Left kidney (tissue), 8 donors: ENCODE data around the gene WBP2. TPM values are rescaled to one million over a fixed set of nuclear protein-coding genes. Genes with fewer than 3 reads are reported as not detected.
A peak's percentile ranks its signal among the peaks of the same experiment; 100 is the strongest.

Experiments used
- DNase-seq: peaks from one replicate; pipeline ENCODE4 v3.0.0-alpha.2; 2013
- long read RNA-seq, 8 donors: transcript quantifications; one replicate each; lab custom pipeline, GENCODE V29; 2026
- polyA plus RNA-seq: library from polyadenylated mRNA; unstranded; fragments of 120-200 nt; gene quantifications from one replicate; pipeline ENCODE4 v1.2.1, GENCODE V29; 2013; ENCODE audit not compliant: insufficient read length

WBP2 gene
- polyA plus RNA-seq, result 75.9 TPM
- long read RNA-seq, donor 1, transcript WBP2-209 (4 exons, 747 nt), result minor isoform, 11 of 83 reads
- long read RNA-seq, donor 1, transcript WBP2-201 (8 exons, 1,944 nt), result major isoform, 28 of 83 reads
- long read RNA-seq, donor 1, partial matches to known transcripts, result 44 of 83 reads
- long read RNA-seq, donor 1, other reads (novel, unspliced or antisense), result 0 of 83 reads
- long read RNA-seq, donor 2, transcript WBP2-201 (8 exons, 1,944 nt), result major isoform, 19 of 34 reads
- long read RNA-seq, donor 2, partial matches to known transcripts, result 9 of 34 reads
- long read RNA-seq, donor 2, other reads (novel, unspliced or antisense), result 0 of 34 reads
- long read RNA-seq, donor 3, transcript WBP2-201 (8 exons, 1,944 nt), result major isoform, 13 of 32 reads
- long read RNA-seq, donor 3, partial matches to known transcripts, result 12 of 32 reads
- long read RNA-seq, donor 3, other reads (novel, unspliced or antisense), result 0 of 32 reads
- long read RNA-seq, donor 4, partial matches to known transcripts, result 0 of 3 reads
- long read RNA-seq, donor 4, other reads (novel, unspliced or antisense), result 0 of 3 reads
- long read RNA-seq, donor 5, transcript WBP2-201 (8 exons, 1,944 nt), result major isoform, 29 of 41 reads
- long read RNA-seq, donor 5, partial matches to known transcripts, result 7 of 41 reads
- long read RNA-seq, donor 5, other reads (novel, unspliced or antisense), result 0 of 41 reads
- long read RNA-seq, donor 6, transcript WBP2-201 (8 exons, 1,944 nt), result major isoform, 17 of 30 reads
- long read RNA-seq, donor 6, partial matches to known transcripts, result 8 of 30 reads
- long read RNA-seq, donor 6, other reads (novel, unspliced or antisense), result 0 of 30 reads
- long read RNA-seq, donor 7, transcript WBP2-209 (4 exons, 747 nt), result minor isoform, 7 of 65 reads
- long read RNA-seq, donor 7, transcript WBP2-201 (8 exons, 1,944 nt), result major isoform, 30 of 65 reads
- long read RNA-seq, donor 7, partial matches to known transcripts, result 26 of 65 reads
- long read RNA-seq, donor 7, other reads (novel, unspliced or antisense), result 0 of 65 reads
- long read RNA-seq, donor 8, transcript WBP2-201 (8 exons, 1,944 nt), result major isoform, 9 of 12 reads
- long read RNA-seq, donor 8, partial matches to known transcripts, result 0 of 12 reads
- long read RNA-seq, donor 8, other reads (novel, unspliced or antisense), result 0 of 12 reads

DNA sequence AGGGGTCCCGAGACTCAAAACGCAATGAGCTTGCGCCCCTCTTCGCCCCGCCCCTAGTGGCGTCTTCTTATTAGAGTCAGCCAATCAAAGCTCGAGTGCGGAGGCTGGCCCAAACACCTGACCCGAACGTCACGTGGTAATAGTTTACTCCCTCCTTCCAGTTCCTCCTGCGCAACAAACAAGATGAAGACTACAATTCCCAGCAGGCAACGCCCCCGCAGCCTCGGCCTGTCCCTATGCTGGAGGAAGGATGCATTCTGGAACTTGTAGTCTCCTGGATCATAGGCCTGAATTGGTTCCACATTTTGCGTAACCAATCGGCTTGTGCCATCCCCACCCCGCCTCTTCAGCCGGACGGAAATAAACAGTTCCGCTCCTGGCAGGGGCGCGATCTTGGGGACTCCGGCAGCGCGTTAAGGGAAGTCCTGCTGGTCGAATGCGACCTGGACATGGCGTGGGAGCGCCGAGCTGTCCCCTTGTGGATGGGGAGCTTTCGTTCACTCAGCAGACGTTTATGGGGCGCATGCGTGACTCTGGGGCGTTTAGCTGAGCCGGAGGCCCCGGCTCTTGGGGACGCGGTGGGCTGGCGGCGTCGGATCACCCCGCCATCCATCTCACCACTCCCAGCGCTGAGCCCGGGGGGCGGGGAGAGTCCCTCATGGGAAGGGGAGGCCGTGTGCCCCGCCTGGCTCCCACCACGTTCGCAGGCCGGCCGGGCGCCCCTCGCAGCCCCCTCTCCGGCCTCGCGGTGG lies at the start of gene WBP2:
TSS of gene WBP2 (minus strand) at position 26 of the 752 bp plus-strand sequence. CDS start 38 bp downstream, outside the sequence.
- DNase-seq, result peak; percentile 100

DNA sequence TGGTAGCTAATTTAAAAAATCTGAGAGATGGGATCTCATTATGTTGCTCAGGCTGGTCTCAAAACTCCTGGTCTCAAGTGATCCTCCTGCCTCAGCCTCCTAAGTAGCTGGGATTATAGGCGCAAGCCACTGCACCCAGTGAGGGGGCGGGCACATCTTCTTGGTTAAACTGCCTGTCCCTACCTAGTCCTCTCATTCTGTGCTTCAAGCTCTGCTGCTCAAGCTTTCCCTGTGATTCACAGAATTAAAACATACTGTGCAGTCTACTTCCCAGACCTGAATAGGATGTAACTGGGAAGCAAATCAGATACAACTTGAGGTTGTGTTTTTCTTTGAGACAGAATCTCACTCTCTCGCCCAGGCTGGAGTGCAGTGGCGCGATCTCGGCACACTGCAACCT lies 47.3 kb upstream of the WBP2 start:
- DNase-seq, result no peak

DNA sequence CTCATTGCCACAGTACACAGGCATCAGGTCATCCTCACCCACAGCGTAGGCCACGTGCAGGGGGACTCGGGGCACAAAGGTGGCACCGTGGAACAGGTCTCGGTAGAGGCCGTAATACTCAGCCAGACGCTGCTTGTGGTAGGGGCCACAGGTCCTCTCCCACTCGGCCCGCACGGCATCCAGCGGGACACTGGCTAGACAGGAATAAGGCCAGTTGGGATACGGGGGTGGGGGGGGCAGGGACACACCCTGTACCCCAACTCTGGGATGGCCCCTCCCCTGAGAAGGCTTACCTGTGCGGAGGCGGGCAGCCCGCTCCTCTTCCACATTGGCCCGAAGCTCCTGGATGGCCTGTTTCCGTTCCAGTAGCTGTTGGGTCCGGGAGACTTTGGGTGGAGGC lies 46.6 kb upstream of the WBP2 start:
- DNase-seq, result no peak

DNA sequence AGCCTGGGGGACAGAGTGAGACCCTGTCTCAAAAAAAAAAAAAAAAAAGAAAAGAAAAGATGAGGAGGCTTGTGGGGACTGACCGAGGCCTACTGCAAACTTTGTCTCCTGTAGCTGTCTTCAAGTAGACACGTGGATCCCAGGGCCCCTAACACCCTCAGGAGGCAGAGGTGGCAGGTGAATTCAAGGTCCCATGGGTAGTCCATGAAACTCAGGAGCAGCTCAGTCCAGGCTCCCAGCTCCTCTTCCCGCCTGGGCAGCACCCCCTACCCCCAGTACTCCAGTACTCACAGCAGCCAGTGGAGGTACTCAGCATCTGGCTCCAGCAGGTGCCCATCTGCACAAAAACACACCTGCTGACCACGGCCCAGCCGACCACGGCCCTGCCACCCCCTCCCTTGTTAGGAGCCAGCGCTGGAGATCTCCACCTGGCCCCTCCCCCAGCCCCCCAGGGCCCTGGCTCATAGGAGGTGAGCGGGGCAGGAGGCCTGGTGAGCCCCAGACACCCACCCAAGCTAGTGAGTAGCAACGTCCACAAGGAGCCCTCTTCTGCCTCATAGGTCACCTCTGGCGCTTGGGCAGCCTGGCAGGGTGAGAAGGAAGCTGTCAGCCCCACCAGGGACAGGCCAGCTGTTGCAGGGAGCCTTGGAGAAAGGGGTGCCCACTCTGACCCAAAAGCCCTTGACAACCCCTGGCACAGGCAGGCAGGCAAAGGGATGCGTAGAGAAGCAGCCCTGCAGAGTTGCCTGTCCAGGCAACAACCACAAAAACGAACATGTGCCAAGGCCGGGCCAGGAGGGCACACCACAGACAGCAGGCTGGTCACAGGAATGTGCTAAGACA lies 45.8 kb upstream of the WBP2 start:
- no peak for DNase-seq

DNA sequence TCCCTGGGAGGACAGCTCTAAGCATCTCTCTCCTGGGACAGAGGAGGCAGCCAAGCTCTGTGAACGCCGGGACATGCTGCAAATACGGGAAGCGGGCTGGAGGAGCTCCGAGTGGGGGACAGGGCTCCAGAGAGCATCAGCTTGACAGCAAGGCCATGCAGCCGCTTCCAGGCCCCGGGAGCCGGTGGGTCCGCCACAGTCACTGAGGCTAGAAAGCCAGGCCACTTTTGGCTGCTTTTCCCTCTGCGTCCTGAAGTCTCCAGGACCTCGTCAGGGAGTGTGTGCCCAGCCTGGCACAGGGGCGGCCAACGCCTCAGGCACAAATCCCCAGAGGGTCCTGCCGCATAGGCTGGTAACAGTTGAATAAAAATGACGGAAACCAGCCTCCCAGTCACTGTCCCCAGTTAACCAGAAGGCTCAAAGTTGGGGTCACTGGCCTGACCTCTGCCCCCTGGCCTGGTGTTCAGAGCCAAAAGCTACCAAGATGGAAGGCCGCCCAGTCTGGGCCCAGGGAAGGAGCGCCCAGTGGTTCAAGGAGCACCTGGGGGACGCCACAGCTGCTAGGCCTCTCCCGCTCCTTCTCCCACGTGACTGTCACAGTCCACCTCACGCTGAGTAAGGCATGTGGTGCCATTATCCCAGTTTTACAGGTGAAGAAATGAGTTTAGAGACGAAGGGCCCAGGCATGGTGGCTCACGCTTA lies 44.8 kb upstream of the WBP2 start:
- DNase-seq, result no peak

DNA sequence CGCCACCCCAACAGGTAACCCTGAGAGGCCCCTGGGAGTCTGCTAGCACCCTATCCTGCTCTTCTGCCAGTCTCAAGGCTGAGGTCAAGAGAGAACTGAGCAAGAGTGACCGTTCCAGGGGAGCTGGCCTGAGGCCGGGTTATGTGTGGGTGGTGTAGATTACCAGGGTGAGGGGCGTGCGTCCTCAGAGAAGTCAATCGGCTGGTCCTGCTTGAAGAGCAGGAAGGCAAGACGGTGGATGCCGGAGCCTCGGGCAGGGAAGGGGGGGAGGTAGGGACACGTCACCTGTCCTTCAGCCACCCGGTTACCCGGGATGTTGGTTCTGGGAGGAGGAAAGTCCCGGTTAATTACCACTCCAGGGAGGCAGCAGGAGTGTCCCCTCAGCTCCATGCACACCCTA lies 44.2 kb upstream of the WBP2 start:
- no peak for DNase-seq

DNA sequence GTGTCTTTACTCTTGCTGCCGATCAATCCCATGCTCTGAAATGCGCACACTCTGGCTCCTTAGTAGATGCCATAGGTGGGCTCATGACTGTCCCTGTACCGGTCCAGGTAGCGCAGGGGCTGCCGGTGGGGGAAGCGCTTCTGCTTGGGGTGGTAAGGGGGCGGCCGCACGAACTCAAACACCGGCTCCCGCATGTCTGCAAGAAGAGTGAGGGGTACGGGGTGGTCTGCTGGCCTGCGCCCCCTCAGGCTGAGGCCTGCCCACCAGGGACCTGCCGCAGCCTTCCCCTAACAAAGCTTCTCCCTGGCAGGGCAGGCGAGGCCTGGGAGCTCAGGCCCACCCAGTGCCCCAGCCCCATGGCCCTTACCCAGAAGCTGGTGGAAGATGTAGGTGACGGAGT lies 43.7 kb upstream of the WBP2 start:
- DNase-seq, result no peak

DNA sequence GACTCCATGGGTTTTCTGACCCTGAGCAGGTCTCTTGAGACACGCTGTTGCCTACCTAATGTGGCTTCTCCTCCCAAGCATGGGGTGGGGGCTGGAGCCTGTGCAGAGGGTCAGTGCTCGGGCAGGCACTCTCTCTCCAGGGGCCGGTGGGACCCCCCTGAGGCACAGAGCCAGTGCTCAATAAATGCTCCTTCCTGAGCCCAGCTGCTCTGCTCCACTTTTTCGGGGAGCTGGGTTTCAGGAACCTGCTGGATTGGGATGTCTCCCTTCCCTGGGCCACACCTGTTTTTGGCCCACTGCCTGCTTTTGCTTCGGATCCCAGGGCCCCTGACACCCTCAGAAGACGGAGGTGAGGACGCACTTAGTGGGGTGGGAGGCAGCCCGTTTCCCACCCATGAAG lies 42.9 kb upstream of the WBP2 start:
- DNase-seq, result no peak

DNA sequence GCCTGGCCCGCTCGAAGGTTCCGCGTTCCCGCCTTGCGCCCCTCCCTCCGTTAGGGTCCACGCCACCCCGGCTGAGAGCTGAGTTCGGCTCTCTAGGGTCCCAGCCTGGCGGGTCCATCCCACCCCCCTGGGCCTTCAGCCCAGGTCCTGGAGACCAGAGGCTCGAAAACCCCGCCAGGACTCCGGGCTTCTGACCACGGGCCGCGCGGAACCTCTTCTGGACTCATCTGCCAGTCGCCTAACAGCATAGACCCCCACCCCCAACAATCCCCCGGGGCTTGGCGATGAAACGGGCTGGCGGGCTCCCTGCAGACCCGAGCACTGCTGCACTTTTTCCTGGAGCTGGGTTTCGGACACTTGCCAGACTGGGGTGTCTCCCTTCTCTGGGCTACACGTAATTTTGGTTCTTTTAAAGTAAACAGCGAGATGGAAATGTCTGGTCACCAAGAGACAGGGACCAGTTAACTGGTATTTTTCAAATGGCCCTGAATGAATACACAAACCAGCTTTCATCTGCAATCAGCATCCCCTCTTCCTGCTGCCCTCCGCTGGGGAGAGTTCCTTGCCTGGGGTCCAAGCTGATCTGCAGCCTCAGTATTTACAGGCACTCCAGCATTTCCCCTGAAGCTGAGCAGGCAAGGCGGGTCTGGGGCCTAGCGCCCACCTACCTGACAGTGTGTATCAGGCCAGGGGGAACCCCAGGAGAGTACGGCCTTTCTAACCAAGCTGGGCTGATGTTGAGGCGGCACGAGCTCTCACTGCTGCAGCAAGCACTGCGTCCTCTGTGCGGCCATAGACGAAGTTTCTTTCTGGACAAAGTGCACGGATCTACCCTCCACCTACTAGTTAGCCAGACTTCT lies 42.3 kb upstream of the WBP2 start:
- no peak for DNase-seq

DNA sequence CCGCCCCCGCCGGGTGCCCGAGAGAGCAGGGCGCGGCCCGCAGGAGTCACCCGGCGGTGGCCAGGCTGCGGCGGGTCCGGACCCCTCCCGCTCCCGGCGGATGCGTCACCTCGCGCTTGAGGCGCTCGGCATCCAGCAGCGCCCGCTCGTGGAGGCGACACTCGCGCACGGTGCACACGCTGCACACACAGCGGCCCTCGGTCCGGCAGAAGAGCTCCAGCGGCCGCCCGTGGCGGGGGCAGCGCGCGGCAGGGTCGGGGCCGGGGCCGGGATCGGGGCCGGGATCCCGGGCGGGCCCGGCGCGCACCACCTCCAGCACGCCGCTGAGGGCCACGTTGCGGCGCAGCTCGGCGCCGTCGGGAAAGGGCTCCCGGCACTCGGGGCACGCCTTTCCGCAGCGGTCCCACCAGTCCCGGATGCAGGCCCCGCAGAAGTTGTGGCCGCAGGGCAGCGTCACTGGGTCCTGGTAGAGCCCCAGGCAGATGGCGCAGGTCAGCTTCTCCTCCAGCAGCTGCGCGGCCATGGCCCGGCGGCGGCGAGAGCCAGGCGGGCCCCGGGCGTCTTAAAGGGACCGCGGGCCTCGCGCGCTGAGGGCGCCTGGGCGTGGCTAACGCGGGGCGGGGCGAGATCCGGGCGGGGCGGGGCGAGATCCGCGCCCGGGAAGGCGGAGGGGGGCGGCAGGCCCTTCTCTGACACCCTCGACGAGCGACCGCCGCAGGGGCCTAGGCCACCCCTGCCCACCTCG lies 41.5 kb upstream of the WBP2 start, which contains the start of gene TRIM65:
TSS of gene TRIM65 (minus strand) at position 537 of the 745 bp plus-strand sequence. CDS start at position 523, 14 bp downstream.
- no peak for DNase-seq

DNA sequence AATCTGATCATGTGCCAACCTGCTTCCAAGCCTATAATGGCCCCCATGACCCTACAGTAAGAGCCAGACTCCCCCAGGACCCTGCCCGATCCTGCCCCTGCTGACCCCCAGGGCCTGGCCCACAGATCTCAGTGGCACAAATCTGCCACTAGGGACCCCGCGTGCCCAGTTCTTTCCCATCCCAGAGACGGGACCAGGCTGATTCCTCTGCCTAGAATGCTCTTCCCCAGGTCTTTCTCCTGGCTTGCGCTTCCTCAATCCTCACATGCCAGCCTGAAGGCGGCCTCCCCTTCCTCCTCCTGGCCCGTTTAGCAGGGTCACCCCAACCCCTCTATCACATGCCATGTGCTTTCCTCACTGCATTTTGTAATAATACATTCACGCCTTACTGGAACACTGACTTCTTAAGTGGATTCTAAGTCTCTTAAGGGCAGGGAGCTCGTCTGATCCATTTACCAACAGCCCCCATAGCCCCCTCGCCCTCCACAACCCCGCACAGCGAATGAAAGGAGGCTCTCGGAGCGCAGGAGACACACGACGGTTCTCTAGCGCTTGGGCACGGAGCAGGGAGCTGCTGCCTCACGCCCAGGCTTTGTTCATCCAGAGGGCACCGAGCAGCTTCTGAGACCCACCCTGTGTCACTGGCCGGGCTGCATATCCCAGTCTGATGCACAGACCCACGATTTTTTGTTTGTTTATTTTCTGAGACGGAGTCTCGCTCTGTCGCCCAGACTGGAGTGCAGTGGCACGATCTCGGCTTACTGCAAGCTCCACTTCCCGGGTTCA lies 40.4 kb upstream of the WBP2 start:
- no peak for DNase-seq

DNA sequence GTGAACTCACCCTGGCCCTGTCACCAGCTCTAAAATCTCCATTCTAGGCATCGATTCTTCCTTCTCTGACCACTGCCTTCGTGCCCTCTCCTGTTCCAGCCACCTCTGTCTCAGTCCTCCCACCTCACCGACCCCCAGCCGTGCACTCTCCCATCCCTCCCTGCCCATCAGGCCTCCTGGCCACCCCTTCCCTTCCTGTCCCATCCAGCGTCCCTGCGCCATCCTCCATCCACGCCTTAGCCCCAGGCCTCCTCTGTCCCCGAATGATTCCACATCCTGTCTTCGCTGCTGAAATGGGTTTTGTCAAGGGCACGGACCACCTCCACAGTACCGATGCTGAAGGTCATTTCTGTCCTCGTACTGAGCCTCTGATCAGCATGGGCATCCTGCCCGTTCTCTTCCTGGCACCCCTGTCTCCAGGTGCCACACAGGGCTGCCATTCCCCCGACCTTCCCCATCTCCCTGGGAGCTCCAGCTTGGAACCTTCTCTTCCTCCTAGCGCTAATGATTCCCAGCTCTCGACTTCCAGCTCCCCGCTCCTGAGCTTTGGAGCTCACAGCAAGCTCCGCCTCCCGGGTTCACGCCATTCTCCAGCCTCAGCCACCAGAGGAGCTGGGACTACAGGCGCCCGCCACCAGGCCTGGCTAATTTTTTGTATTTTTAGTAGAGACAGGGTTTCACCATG lies 39.1 kb upstream of the WBP2 start:
- no peak for DNase-seq

DNA sequence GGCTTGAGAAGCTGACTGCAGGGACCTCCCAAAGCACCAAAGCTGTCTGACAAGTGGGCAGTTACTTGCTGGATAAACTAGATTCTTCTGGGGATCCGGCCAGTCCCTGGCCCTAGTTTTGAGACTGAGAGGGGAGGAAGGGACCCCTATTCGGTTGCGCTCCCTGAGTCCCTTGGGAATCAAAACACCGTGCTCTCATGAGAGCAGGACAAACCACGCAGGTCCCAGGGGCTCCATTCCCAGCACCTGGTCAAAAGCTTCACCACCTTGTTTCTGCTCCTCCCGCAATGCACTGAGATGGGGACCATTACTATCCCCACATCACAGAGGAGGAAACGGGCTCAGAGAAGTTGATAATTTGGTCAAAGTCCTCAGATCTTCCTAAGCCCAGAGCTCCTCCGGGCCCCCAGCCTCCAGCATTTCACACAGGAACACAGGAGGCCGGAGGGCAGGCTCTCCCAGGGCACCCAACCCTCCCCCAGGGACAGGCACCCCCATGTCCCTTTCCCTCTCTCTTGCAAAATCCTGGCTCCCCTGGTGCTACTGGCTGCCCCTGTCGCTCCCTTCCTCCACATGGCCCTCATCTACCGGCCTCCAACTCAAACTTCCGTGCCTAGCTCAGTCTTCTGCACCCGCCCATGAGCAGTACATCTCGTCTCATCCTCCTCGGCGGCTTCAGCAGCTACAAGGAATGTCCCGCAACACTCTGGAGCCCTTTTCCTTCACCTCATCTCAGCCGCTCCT lies 38.3 kb upstream of the WBP2 start:
- DNase-seq, result no peak

DNA sequence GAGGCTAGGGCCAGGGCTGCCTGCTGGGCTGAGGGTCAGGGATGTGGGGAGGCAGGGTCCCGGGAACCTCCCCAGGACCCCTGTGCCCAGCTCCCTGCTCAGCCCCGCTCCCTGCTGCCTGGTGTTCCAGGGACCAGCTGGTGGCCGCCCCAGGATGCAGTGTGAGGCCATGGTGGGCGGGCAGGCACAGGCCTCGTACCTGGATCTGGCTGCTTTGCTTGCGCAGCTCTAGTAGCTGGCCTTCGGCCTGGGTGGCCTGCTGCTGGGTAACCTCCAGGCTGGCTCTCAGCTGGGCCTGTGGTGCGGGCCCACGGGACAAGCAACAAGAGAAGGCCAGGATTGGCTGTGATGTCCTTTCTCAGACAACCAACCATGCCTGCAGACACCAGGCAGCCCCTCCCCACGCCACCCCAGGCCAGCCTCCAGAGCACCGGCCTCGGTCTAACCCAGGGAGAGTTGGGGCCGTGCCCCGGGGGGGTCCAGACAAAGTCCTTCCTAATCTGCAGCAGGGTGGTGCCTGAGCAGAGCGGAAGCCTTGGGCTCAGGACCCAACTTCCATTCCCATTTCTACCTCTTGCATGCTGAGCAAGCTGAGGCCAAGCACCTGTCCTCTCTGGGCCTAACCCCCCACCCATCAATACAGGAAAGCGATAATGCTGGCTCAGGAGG lies 37.6 kb upstream of the WBP2 start:
- no peak for DNase-seq
